NCI-H187 treated with DMSO at 0.1 percent for 48 hours (cell line): ENCODE data around the gene CCND2.

Experiments
- DNase-seq: peaks from one replicate; lab custom pipeline; 2025; lab: John Stamatoyannopoulos, UW

Gene CCND2

GRCh38 chr12:4289998-4290790 is 16.6 kb downstream of the CCND2 start:
- no peak for DNase-seq

GRCh38 chr12:4292341-4293073 is 18.9 kb downstream of the CCND2 start:
- no peak for DNase-seq

DNA sequence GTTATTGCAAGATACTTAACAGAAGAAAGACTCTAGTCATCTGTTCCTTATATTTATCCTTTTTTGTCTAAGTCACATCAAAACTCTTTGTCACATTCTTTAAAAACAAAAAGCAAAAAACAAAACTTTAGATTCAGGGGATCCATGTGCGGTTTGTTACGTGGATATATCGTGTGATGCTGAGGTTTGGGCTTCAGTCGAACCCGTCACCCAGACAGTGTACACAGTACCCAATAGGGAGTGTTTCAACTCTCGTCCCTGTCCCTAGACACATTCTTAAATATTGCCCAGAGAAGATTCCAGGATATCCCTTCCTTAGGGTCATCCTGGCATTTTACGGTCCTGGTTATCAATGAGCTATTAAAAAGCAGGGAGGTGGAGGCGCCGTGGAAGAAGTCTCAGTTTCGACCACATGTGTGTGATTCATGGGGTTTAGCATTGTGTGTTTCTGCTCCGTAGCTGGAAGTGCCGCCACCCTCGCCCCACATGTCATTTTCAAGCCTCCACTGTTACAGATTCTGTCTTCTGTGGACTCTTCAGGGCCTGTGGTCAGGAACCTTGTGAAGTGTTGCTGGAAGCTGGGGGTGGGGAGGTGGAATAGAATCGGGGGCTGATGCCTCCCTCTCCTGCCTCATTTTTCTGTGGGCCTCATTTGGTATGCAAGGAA is 19.9 kb downstream of the CCND2 start:
- no peak for DNase-seq

- no peak for DNase-seq
Observed at GRCh38 chr12:4293966-4294505, 20.5 kb downstream of the CCND2 start.

- no peak for DNase-seq
Observed at GRCh38 chr12:4296751-4297150, 23.2 kb downstream of the CCND2 start.

DNA sequence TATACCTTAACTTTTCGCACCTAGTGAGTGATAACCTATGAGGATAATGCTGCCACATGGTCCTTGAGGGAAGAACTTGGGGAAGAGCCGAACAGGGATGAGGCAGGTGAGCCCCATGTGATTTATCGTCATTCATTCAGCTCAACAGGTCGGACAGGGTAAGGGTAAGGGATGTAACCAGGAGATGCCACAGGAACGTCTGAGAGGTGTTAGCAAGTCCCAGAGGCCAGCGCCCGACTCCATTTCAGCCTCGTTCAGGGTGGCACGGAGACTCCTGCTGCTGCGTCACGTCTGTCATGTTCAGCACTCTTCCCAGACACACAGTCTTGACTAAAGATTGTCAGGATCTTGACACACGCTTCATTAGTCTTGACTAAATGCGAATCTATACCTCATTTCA is 24.1 kb downstream of the CCND2 start:
- no peak for DNase-seq

GRCh38 chr12:4300883-4301282 is 27.3 kb downstream of the CCND2 start:
- no peak for DNase-seq

DNA sequence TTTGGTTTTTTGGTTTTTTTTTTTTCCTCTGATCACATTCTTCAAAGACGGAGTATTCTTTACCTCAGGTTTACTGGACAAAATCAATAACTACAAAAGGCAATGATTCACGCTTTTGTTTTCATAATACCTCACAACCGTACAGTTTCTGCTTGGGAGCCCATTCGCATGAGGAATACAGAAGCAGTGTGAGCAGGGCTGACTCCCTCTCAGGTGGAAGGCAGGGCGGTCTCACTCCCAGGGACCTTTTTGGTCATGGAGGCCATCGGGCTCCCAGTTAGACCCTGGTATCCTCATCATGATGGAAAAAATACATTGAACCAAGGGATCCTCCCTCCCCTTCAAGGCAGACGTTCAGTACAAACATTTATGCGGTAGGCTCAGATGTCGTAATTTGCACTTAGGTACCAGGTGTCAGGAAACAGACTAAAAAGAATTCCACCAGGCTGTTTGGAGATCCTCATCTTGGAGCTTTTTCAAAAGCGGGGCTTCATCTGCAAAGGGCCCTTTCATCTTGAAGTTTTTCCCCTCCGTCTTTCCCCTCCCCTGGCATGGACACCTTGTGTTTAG is 28.5 kb downstream of the CCND2 start:
- DNase-seq = no peak

DNA sequence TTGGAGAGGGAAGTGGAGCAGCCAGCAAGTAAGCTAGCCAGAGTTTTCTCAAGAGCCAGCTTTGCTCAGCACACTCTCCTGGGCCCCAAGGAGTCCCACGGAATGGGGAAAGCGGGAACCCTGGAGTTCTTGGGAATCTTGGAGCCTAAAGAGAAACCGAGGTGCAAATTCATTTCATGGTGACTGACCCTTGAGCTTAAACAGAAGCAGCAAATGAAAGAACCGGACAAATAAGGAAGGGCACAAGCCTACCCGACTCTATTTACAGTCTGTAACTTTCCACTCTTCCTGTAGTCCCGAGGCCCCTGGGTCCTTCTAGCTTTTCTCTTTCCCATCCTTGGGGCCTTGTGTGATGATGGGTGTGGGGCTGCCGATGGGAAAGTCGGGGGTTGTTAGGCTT is 29.3 kb downstream of the CCND2 start:
- DNase-seq = no peak

GRCh38 chr12:4303750-4304149 is 30.2 kb downstream of the CCND2 start:
- DNase-seq = no peak

DNA sequence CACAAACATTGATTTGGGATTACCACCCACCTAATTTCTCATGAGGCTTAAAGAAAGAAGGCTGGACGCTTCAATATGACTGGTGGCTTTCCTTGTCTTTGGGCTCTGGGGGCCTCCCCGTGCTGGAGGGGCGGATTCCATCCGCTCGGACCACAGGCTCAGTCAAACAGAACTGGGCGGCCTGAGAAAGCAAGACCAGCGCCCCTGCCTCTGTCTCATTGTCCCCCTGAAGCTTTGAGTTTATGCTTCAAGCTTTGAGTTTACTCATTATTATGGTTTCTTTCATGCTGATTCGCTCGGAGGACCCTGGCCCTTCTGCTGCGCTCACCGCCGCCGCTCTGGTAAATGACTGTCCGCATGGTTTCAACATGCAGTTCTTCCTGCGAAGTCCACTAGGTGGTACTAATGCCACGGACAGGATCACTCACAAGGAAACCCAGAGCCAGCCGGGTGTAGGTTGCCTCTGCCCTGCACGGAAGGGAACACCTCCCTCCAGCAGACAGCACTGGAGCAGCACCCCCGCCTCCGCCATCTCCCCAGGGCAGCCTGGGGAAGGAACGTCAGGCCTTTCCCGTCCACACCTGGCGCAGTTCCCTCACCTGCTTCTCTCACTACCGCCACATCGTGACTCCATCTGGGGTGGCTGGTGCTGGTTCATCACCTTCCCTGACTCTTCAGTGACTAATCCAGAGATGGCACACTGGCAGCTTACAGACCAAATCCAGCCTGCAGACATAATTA is 34.2 kb downstream of the CCND2 start:
- no peak for DNase-seq

GRCh38 chr12:4308334-4308950 is 34.9 kb downstream of the CCND2 start:
- DNase-seq = no peak

- no peak for DNase-seq
Observed at GRCh38 chr12:4311776-4312175, 38.2 kb downstream of the CCND2 start.

- no peak for DNase-seq
Observed at GRCh38 chr12:4312251-4312650, 38.7 kb downstream of the CCND2 start.

DNA sequence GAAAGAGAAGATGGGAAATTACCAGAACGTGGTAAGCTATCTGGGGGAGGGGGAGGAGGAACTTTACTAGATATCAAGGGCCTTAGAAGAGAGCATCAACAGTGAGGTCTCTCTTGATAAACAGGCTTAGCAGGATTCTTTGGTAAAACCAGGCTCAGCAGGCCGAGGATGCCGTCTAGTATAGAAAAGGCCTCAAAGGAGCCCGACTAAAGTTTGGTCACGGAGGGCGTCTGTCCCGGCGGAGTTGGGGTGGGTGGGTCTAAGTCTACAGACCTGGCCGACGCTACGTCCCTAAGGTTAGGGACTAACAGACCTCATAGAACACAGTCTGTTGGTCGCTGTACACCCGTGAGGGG is 46.9 kb downstream of the CCND2 start:
- DNase-seq = no peak

DNA sequence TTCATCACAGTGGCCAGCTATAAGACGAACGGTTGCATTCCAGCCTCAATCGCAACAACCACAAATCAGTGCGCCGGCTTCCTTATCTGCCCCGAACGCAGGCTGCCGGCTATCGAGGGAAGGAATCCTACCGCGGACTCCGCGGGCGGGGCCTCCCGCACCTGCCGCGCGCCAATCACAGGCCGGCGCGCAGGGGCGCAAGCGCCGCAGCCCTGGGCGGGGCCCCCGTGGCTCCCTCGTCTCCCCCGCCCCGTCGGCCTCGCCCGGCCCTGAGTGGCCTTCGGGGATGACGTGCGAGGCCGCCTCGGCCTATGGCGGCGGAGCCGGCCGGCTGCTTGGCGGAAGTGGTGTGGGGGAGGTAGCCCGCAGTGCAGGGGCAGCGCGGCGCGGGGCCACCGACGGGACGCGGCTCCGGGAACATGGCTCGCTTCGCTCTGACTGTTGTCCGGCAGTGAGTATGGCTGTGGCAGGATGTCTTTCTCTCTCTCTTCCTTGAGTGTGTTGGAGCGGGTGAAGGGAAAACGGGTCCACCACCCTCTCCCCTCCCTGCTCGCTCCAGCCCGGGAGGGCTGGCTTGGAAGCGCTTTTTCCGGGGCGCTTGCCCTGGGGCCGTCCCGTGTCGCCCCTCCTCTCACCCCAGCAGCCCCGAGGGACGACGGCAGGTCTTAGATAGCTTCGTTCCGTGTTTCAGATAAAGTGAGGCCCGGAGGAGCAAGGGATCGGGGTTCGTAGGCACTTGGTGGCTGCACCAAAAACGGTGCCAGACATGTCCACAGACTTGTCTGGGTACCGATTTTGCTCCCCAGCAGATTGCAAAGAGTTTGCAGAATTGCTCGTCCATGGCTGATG is 47.5 kb downstream of the CCND2 start, which contains the start of gene TIGAR:
Gene TIGAR (plus strand): TSS at position 361 of the 849 bp plus-strand sequence. CDS start 59 bp downstream, at position 420.
- peak; percentile 26 for DNase-seq

GRCh38 chr12:4322726-4323125 is 49.2 kb downstream of the CCND2 start:
- no peak for DNase-seq
